ENCODE measurements around the gene PATE3.

The PATE3 gene

DNA sequence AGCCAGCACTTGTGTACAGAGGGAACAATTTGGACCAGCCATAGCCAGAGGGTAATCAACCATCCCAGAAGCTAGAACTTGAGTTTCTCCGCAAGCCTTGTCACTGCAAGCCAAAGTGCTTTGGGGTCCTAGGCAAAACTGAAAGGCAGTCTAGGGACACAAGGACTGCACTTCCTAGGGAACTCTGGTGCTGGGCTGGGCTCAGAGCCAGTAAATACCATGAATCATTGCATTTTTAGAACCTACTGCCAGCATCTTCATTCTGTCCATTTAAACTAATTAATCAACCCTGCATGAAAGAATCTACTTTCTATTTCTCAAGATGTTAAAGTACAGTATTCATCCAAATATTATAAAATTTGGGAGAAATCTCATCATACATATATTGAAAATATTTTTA is 20.0 kb downstream of the PATE3 start:
- H3K4me3 ChIP-seq (ENCODE audit: insufficient read depth, low read depth, low read length, poor library complexity, severe bottlenecking): no peak overlapping the region
- no peaks in the 10 kb centered on the region for H3K36me3 ChIP-seq (ENCODE audit: control insufficient read depth, insufficient read depth, low read length)
- no peak for DNase-seq
- no peaks in the 10 kb centered on the region for H3K9me3 ChIP-seq (ENCODE audit: control insufficient read depth, low read length)
- no peaks in the 10 kb centered on the region for H3K27me3 ChIP-seq (replicated peaks; ENCODE audit: control insufficient read depth, insufficient read depth, low read length, poor library complexity, severe bottlenecking)
- H3K27ac ChIP-seq (ENCODE audit: insufficient read depth, low read length, poor library complexity, severe bottlenecking): no peak overlapping the region
- H3K4me1 ChIP-seq (ENCODE audit: control insufficient read depth, insufficient read depth, low read length, poor library complexity, severe bottlenecking): no peaks in the 10 kb centered on the region

- Histone ChIP-seq H3K36me3 (ENCODE audit: control insufficient read depth, insufficient read depth, low read length) (no peaks in the 10 kb centered on the region), H3K9me3 (ENCODE audit: control insufficient read depth, low read length) (no peaks in the 10 kb centered on the region), H3K4me3 (ENCODE audit: insufficient read depth, low read depth, low read length, poor library complexity, severe bottlenecking) (no peak within 1 kb of the TSS), H3K27ac (ENCODE audit: insufficient read depth, low read length, poor library complexity, severe bottlenecking) (no peak within 1 kb of the TSS), H3K27me3 (replicated peaks; ENCODE audit: control insufficient read depth, insufficient read depth, low read length, poor library complexity, severe bottlenecking) (no peaks in the 10 kb centered on the region), H3K4me1 (ENCODE audit: control insufficient read depth, insufficient read depth, low read length, poor library complexity, severe bottlenecking) (no peaks in the 10 kb centered on the region)
- no peak for DNase-seq
Measured at GRCh38 chr11:125833016-125833415, 45.1 kb downstream of the PATE3 start, which contains the start of gene PATE4. Gene PATE4 (plus strand): TSS chr11:125833316. CDS start chr11:125833360, 44 bp downstream.

DNA sequence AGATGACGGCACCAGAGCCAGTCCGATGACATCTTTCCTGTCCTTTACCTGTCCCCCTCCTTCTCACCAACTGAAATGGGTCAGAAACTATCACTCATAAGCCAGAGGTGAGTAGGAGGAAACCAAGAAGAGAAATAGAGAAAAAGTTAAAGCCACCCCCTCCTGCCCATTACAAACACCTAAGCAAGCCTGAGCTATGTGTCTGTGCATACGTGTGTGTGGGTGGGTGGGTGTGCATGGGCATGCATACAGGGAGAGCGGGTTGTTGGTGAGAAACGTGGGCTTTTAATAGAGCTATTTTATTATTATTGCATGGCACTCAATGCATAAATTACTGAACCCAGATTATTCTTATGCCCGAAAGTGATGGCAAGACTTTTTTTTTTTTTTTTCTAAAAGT is 47.8 kb downstream of the PATE3 start:
- no peaks in the 10 kb centered on the region for H3K9me3 ChIP-seq (ENCODE audit: control insufficient read depth, low read length)
- no peaks in the 10 kb centered on the region for H3K27me3 ChIP-seq (replicated peaks; ENCODE audit: control insufficient read depth, insufficient read depth, low read length, poor library complexity, severe bottlenecking)
- no peak overlapping the region for H3K4me3 ChIP-seq (ENCODE audit: insufficient read depth, low read depth, low read length, poor library complexity, severe bottlenecking)
- no peak for DNase-seq
- no peaks in the 10 kb centered on the region for H3K4me1 ChIP-seq (ENCODE audit: control insufficient read depth, insufficient read depth, low read length, poor library complexity, severe bottlenecking)
- no peaks in the 10 kb centered on the region for H3K36me3 ChIP-seq (ENCODE audit: control insufficient read depth, insufficient read depth, low read length)
- no peak overlapping the region for H3K27ac ChIP-seq (ENCODE audit: insufficient read depth, low read length, poor library complexity, severe bottlenecking)
